HG03378 (cell line): ENCODE measurements around the gene ACER2.

Experiments used
- ATAC-seq: cut with Tn5 transposase; IDR thresholded peaks from one replicate; pipeline ENCODE4 v1.9.1; 2021; ENCODE audit warnings: mild to moderate bottlenecking, moderate library complexity; ENCODE audit not compliant: unreplicated experiment

ACER2 gene

GRCh38 chr9:19481971-19482404 is 73.2 kb downstream of the ACER2 start:
- no peak for ATAC-seq

GRCh38 chr9:19484699-19485098 is 75.9 kb downstream of the ACER2 start:
- no peak for ATAC-seq

- ATAC-seq: no peak
These were observed 76.4 kb downstream of the ACER2 start for GRCh38 chr9:19485193-19485592.

- no peak for ATAC-seq
These were observed 78.0 kb downstream of the ACER2 start for GRCh38 chr9:19486803-19487202.

GRCh38 chr9:19488721-19489120 is 79.9 kb downstream of the ACER2 start:
- no peak for ATAC-seq

DNA sequence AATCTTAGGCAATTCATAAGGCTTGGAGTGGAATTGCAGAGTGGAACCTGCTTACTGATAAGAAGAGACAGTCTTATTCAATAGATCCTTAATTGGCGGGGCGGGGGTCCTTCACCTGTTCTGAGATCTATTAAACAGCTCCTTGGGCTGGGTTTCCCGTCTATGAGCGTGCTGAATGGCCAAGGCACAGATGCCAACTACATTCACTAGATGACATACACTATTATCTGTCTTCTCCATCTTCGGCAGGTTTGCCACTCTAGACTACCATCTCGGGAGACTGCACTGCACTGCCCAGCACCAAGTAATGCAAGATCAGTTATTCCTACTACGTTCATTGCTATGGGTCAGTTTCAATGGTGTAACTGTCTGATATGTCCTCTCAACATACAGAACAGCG is 81.5 kb downstream of the ACER2 start:
- no peak for ATAC-seq

DNA sequence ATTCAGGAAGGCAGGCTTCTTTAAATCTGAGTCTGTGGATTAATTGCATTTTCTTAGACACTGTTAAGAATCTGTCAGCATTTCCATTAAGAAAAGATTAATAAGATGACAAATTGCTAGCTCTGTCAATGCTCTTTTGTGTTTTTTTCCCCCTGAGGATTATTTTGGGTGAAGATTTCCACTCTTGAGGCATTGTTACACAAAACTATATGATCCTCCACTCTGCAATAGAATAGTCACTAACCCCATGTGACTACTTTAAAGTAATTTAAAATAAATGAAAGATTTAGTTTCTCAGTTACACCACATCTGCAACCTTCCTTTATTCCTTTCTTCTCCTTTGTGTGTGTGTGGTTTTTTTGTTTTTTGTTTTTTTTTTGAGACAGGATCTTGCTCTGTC is 82.0 kb downstream of the ACER2 start:
- ATAC-seq: no peak

- ATAC-seq: no peak
These were observed 84.0 kb downstream of the ACER2 start for GRCh38 chr9:19492775-19493173.

DNA sequence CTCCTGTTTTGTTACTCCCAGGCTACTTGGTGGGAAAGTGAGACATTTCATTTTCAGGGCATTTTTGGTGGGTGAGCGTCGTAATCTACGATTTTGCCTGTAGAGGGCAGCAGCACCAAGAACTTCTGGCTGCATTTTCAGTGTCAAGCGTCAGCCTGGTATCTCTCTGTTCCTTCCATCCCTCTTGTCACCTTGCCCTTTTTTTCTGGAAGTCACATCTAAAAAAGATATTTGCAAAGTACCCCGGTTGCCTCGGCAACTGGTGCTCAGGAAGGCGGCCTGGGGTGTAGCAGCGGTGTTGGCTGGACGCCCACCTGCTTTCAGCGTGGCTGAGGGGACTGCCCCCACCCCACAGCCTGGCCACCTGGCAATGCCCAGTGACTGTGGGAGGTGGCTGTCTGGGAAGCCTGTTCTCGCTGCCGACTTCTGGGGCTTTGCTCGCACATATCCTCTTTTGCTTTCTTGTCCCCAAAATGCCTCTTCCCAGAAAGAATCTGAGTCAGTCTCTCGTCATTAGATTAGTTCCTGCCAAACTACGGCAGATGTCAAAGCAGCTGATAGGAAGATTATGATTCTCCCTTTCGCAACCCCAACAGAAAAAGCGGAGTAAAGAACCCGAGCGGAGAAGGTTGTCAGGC is 84.5 kb downstream of the ACER2 start:
- peak; percentile 84 for ATAC-seq

DNA sequence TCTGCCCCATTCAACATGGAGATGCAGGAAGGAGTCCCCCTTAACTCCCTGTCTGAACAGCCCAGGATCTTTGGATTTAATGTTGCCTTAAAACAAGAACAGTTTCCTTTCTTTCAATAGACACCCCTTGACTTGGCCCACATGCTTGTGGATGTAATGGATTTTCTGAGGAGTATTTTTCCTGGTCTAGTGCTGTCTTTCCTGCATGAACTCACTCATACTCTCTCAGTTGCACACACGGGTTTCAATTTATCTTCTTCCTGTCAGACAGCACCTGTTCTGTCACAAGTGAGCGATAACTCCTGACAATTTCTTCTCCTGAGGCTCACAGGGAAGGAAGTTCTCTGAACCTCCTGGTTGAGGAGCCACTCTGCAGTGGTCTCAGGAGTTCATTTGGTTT is 85.1 kb downstream of the ACER2 start:
- no peak for ATAC-seq

- no peak for ATAC-seq
These were observed 86.6 kb downstream of the ACER2 start for GRCh38 chr9:19495186-19496028.

DNA sequence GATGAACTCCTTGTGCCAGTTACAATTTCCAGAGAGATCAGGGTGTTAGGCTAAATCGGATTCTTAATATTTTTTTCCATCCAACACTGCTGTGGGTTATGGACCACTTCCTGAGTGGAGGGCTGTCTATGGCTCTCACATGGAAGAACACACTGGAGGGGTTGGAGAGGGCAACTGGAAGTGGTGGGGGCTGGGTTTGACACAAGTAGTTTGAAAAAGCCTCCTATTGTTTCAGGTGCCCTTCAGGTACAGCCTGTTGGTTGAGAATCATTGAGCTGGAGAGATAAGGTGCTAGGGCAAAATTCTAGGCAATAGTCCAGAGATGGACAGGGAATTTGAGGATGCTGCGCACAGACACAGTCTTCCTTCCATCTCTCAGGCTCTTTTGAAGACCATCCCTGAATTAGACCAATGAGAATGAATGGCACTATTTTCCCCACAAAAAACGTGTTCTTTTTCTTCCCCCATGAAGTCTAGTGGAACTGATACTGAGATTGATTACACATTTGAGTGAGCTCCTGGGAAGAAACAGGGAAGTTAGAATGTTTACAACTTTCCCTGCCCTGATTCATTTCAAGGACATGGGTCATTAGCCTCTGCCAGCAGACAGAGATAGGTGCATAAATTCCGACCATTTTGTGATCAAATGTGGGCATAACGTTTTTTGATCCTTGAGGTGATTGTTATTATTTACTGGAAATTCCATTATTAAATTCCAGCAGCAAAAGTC is 87.7 kb downstream of the ACER2 start:
- ATAC-seq: no peak

DNA sequence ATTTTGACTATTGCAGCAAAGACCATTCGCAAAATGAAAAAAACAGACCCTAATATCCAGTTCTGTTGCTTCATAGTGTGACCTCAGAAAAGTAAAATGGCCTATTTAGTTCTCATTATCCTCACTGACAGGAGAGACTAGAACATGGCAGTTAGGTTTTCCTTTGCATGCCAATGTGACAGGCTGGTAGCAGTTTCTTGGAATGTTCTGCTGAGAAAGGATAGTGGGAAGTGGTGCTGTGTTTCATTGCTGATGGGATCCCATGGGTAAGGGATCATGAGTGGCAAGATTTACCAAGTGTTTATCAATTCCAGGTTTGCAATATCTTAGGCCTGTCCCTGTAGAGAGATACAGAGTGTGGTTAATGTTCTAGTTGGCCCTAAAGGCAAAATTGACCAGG is 88.5 kb downstream of the ACER2 start:
- no peak for ATAC-seq

GRCh38 chr9:19498015-19498414 is 89.2 kb downstream of the ACER2 start:
- ATAC-seq: no peak
